GM18861 (cell line): ENCODE data around the gene GRM2.
"Not testable (repeated sequence)": the region's sequence is repeated elsewhere in the genome, so short reads cannot be mapped to it uniquely, and the experiment has no call there.

Source experiments
- ATAC-seq: cut with Tn5 transposase; IDR thresholded peaks from one replicate; pipeline ENCODE4 v1.9.1; 2021; ENCODE audit not compliant: unreplicated experiment

Gene GRM2

DNA sequence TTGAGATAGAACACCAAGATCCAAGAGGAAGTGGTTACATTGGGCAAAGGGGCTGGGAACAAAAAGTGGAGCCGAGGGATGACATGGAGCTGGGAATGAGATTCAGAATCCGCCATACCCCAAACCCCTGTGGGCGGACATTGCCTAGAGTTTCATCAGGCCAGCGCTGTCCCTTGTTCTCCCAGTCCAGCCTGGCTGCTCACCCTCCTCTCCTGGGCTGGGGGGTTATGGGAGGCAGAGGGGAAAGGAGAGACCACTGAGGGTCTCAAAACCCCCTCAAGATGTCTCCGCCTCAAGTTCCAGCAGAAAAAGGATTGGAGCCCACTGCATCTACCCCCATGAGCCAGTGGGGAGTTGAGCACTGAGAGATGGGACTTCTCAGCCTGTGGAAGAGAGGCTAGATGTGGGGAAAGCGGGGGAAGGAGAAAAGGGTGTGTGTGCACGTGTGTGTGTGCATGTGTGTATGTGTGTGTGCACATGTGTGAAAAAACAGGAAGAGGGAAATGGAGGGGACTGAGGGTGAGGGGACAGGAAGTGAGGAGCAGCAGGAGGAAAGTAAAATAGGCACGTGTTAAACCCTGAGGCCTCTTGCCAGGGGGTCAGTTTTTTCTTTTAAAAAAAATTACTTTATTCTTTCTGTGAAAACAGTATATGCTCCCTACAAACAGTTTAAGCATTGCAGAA, 14.3 kb downstream of the GRM2 start:
- no peak for ATAC-seq

DNA sequence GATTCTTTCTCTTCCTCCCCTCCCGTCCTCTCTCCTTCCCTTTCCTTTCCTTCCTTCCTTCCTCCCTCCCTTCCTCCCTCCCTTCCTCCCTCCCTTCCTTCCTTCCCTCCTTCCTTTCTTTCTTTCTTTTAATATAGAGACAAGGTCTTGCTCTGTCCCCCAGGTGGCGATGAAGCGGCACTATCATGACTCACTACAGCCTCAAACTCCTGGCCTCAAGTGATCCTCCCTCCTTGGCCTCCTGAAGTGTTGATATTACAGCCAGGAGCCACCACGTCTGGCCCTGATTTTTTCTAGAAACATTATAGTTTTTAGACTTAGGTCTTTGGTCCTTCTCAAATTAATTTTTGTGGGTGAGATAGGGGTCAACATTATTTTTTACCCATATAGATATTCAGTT, 15.5 kb downstream of the GRM2 start:
- no peak for ATAC-seq

DNA sequence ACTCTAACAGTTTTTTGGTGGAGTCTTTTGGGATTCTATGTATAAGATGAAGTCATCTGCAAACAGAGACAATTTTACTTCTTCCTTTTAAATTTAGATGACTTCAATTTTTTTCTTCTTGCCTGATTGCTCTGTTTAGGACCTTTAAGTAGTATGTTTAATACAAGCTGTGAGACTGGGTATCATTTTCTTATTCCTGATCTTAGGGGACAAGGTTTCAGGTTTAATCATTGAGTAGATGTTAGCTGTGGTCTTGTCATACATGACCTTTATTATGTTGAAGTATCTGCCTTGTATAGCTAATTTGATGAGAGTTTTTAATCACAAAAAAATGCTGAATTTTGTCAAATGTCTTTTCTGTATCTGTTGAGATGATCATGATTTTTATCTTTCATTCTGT, 20.6 kb downstream of the GRM2 start:
- no peak for ATAC-seq

DNA sequence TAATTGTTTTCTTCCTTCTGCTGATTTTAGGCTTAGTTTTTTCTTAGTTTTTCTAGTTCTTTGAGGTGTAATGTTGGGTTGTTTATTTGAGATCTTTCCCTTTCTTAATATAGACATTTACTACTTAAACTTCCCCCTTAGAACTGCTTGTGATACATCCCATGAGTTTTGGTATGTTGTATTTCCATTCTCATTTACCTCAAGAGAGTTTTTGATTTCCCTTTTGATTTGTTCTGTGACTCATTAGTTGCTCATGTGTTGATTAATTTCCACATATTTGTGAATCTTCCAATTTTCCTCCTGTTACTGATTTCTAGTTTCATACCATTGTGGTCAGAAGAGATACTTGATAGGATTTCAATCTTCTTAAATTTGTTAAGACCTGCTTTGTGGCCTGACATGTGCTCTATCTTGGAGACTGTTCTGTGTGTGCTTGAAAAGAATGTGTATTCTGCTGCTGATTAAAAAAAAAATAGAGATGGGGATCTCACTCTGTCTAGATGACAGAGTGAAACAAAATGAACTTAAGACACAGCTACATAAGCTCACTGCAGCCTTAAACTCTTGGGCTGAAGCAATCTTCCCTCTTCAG, 22.3 kb downstream of the GRM2 start:
- no peak for ATAC-seq

- no peak for ATAC-seq
These were observed 27.1 kb downstream of the GRM2 start for GRCh38 chr3:51733859-51734571.

DNA sequence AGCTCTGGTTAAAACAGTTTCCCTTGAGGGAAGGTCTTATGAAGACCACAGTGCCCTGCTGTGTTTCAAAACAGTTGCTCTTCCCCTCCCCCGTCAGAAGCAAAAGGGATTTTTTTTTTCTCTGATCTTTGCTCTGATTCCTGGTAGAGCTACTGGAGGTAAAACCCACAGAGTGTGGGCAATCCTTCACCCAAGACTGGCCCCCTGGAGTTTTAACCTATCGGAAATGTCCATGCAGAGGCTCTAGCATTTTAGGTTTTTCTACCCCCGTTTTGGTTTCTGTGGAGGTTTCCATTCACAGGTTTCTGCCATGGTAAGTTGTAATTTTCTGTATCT, 27.7 kb downstream of the GRM2 start:
- no peak for ATAC-seq

GRCh38 chr3:51735039-51735438, 28.2 kb downstream of the GRM2 start:
- no peak for ATAC-seq

DNA sequence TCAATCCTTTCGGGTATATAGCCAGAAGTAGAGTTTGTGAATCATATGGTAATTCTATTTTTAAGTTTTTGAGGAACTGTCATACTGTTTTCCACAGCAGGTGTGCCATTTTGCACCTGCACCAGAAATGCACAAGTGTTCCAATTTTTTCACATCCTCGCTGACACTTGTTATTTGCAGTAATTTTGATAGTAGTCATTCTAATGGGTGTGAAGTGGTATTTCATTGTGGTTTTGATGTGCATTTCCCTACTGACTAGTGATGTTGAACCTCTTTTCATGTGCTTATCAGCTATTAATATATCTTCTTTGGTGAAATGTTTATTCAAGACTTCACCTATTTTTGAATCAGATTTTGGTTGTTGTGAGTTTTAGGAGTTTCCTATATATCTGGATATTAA, 29.1 kb downstream of the GRM2 start:
- ATAC-seq = no peak

- ATAC-seq = no peak
These were observed 32.2 kb downstream of the GRM2 start for GRCh38 chr3:51739110-51739509.

GRCh38 chr3:51742320-51742719, 35.5 kb downstream of the GRM2 start:
- not testable (repeated sequence) for ATAC-seq

DNA sequence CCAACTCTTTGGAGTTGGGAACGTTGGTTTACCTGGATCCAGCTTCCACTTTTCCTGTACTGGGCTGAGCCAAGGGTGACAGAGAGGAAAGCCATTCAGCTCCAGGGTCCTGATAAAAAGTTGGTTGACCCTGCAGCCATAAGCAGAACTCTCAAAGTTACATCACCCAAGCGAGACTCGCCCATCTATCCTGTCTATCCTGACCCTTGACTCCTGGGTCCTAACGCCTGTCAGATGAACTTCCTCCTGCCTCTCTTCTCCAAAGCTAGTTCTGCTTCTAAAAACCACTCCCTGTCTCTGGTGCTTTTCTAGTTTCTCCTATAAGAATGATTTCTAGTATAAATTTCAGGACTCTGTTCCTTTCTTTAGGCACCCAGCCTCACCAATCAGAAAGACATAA, 36.1 kb downstream of the GRM2 start:
- ATAC-seq = not testable (repeated sequence)

- no peak for ATAC-seq
These were observed 41.0 kb downstream of the GRM2 start for GRCh38 chr3:51747840-51748239.

GRCh38 chr3:51748327-51748726, 41.5 kb downstream of the GRM2 start:
- no peak for ATAC-seq

- ATAC-seq = no peak
These were observed 44.0 kb downstream of the GRM2 start for GRCh38 chr3:51750878-51751277.

DNA sequence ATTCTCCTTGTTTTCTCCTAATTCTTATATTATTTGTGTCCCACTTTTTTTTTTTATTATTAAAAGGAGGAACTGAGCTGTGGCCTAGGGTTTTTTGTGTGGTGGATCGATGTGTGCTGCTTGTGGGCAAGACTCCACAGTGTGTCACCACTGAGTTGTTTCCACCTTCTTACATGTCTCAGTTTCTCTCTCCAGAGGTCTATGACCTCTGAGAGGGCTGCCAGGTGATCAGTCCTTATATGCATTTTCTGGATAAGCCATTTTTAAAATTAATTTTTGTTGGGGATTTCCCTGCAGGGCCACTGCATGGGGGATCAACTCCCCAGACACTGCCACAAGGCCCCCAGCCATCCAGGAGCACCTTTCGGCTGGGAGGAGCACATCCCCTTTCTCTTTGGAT, 44.4 kb downstream of the GRM2 start:
- no peak for ATAC-seq

DNA sequence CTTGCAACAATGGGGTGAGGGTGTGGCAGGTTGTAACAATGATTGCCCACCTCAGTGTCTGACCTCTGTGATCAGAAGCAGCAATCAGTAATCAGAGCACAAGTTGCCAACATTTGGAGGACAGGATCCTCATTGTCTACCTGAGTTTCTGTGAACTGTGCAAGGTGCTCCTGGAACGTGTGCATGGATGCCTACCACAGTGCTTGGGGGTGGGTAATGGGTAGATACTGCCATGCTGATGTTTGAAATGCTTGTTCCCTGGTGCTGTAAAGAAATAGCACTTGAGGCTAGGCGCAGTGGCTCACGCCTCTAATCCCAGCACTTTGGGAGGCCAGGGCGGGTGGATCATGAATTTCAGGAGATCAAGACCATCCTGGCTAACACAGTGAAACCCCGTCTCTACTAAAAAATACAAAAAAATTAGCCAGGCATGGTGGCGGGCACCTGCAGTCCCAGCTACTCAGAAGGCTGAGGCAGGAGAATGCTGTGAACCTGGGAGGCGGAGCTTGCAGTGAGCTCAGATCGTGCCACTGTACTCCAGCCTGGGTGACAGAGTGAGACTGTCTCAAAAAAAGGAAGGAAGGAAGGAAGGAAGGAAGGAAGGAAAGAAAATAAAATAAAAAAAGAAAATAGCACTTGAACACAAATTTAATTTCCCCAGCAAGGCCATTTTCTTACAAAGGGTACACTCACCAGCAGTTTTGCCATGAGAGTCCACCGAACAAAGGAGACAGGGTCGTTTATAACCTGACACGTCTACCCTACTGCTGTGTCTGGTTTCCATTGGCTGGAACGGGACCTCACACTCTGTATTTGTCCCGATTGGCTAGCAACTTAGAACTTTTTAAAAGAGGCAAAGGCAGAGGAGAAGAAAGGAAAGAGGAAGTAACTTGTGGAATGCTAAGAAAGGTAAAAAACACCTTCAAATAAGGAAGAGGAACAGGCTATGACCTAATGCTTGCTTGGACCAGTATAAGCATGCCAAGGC, 47.2 kb downstream of the GRM2 start:
- not testable (repeated sequence) for ATAC-seq

DNA sequence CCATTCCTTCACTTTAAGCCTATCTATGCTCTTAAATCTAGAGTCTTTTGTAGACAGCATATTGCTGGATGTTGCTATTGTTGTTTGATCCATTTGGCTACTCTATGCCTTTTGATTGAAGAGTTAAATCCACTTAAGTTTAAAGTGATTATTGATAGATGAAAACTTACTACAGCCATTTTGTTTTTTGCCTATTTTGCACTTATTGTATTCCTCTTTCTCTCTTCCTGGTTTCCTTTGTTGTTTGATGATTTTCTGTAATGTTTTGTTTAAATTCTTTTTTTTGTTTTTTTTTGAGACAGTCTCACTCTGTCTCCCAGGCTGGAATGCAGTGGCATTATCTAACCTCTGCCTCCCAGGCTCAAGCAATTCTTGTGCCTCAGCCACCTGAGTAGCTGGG, 52.3 kb downstream of the GRM2 start:
- ATAC-seq = no peak
